Measurements from ENCODE around the gene ZNF763.
A peak's percentile ranks its signal among the peaks of the same experiment; 100 is the strongest.
"Not testable (repeated sequence)": the region's sequence is repeated elsewhere in the genome, so short reads cannot be mapped to it uniquely, and the experiment has no call there.

Gene ZNF763

DNA sequence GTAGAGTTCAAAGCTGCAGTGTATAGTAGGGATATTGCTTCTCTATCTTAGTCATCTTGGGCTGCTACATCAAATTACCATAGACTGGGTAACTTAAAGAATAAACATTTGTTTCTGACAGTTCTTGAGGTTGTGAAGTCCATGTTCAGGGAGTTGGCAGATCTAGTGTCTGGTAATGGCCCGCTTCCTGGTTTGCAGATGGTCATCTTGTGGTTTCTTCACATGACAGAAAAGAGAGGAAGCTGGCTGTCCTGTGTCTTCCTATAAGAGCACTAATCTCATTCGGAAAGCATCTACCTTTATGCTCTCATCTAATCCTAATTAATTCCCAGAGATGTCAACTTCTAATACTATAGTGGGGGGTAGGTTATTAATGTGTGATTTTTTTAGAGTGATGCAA lies 6.2 kb downstream of the ZNF763 start:
- no peak for DNase-seq (ENCODE audit: low read depth in 2 of 2)

DNA sequence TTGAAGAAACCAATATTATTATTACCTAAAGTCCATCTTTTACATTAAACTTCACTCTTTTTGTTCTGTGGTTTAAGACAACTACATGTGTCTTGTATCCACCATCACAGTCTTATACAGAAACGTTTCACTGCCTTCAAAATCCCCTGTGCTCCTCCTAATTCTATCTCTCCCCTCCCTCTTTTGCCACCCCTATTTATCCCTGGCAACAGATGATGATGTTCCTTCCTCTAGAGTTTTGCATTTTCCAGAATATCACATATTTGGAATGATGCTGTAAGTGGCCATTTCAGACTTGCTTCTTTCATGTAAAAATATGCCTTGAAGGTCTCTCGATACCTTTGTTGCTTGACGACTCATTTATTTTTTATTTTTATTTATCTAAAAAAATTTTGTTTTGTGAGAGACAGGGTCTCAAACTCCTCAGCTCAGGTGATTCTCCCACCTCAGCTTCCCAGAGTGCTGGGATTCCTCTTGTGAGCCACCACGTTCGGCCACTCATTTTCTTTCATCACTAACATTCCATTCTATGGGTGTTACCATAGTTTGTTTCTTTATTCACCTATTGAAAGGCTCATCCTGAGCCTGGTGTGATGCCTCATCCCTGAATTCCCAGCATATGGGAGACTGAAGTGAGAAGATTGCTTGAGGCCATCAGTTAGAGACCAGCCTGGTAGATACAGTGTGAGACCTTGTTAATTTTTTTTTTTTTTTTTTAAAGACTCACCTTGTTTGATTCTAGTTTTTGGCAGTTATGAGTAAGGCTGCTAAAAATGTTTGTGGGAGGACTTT lies 8.4 kb downstream of the ZNF763 start:
- no peak for DNase-seq (ENCODE audit: low read depth in 2 of 2)

DNA sequence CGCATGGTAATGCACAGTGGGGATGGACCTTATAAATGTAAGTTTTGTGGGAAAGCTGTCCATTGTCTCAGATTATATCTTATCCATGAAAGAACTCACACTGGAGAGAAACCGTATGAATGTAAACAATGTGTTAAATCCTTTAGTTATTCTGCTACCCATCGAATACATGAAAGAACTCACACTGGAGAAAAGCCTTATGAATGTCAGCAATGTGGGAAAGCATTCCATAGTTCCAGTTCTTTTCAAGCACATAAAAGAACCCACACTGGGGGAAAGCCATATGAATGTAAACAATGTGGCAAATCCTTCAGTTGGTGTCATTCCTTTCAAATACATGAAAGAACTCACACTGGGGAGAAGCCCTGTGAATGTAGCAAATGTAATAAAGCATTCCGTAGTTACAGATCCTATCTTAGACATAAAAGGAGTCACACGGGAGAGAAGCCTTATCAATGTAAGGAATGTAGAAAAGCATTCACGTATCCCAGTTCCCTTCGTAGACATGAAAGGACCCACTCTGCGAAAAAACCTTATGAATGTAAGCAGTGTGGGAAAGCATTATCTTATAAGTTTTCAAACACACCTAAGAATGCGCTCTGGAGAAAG lies 13.8 kb downstream of the ZNF763 start:
- no peak for DNase-seq (ENCODE audit: low read depth in 2 of 2)

DNA sequence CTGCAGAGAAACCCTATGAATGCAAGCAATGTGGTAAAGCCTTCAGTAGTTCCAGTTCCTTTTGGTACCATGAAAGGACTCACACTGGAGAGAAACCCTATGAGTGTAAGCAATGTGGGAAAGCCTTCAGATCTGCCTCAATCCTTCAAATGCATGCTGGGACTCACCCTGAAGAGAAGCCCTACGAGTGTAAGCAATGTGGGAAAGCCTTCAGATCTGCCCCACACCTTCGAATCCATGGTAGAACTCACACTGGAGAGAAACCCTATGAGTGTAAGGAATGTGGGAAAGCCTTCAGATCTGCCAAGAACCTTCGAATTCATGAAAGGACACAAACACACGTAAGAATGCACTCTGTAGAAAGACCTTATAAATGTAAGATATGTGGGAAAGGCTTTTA lies 14.7 kb downstream of the ZNF763 start:
- DNase-seq (ENCODE audit: low read depth in 2 of 2): no peak

DNA sequence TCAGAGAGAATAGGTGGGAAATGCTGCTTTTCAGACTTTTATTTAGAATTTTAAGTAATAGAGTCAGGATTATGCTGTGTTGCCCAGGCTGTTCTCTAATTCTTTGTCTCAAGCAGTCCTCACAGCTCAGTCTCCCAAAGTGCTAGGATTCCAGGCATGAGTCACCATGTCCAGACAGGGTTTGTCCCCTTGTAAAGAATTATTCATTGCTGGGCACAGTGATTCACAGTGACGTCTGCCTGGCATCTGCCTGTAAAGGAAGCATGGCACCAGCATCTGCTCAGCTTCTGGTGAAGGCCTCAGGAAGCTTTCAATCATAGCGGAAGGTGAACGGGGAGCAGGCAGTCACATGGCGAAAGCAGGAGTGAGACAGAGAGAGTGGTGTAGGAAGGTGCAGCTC lies 17.7 kb downstream of the ZNF763 start:
- DNase-seq (ENCODE audit: low read depth in 2 of 2): no peak

DNA sequence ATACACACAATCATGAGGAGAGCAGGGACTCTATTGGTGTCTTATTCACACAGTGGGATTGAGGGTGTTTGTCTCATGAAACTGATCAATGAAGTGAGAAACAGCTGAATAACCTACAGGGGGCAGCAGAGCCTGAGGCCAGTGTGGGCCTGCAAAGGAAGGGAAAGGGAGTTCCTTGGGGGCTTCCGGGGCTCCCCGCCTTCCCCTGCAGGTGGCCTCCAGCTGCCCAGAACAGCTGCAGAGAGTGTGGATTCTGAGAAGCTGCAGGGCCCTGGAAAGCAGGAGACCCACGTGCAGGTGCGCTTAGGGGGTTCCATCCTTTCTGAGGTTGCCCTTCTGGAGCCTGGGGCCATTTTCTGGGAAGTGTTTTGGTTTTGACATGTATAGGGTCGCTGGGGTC lies 20.1 kb downstream of the ZNF763 start:
- no peak for DNase-seq (ENCODE audit: low read depth in 2 of 2)

DNA sequence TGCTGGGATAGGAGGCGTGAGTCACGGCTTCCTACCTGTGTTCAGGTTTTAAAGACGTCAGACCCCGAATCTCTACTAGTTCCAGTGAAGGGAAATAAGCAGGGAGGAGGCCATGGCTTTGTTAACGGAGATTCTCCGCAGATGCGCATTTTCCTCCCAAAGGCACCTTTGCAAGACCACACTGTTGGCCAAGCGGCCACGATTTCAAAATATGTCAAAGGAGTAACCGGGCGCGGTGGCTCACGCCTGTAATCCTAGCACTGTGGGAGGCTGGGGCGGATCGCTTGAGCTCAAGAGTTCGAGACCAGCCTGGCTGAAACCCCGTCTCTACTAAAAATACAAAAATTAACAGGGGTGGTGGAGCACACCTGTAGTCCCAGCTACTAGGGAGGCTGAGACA lies 21.9 kb downstream of the ZNF763 start:
- DNase-seq (ENCODE audit: low read depth in 2 of 2): no peak

DNA sequence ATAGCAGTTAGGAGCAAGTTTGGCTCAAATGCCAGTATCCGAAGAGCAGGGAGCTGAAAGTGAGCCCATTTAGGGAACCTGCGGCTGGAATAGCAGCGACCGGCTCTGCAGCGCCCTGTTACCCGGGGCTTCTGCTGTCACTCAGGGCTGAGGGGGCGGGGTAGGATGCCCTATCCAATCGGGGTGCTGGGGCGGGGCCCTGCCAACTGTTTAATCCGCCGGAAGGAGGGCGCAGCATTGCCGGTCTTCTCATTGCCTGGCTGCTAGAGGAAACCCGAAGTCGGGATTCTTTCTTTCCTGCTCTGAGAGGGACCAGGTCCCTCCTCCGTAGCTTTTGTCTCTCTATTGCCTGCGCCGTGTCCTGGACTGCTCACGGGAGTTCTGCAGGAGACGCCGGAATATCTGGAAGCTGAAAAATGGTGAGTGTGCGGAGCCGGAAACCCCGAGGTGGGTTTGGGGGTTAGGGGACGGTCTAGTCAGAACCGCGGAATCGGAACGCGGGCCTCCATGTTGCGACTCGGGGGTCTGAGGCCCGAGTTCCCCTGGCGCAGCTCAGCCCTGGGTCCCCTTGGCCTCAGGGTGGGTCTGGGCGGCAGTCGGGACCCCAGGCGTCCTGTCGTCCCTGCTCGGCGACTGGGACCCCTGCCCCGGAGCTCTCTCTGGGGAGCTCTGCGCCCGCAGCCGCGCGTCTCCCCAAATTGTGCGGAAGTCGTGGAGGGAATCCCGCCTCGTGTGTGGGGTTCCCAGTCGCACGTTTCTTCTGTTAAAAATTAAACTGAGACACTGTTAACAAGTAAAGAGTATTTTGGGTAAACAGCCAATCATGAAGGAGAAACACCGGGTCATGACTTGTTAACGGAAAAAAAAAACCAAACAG lies 22.8 kb downstream of the ZNF763 start:
- DNase-seq (ENCODE audit: low read depth in 2 of 2): peak; percentile 92 to 93

DNA sequence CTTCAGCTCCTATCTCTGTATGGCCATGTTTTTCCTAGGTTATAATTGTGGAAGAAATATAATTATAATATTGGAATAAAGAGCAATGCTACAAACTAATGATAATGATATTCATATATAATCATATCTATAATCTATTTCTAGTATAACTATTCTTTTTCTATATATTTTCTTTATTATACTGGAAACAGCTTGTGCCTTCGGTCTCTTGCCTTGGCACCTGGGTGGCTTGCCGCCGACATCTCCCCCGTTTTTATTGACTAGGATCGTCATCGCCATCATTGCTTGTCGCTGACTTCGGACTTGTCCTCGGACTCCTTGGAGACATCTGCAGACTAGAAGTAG lies 24.2 kb downstream of the ZNF763 start:
- no peak for DNase-seq (ENCODE audit: low read depth in 2 of 2)

DNA sequence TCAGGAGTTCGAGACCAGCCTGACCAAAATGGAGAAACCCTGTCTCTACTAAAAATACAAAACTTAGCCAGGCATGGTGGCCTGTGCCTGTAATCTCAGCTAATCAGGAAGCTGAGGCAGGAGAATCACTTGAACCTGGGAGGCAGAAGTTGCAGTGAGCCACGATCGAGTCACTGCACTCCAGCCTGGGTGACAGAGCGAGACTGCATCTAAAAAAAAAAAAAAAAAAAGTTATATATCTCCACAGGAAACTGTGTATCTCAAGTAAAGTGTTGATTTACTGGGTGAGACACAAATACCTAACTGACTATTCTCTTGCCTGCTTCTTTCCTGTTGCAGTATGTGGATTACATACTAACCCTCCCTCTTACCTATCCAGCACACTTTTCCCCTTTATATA lies 27.1 kb downstream of the ZNF763 start:
- not testable (repeated sequence) for DNase-seq (ENCODE audit: low read depth in 2 of 2)

DNA sequence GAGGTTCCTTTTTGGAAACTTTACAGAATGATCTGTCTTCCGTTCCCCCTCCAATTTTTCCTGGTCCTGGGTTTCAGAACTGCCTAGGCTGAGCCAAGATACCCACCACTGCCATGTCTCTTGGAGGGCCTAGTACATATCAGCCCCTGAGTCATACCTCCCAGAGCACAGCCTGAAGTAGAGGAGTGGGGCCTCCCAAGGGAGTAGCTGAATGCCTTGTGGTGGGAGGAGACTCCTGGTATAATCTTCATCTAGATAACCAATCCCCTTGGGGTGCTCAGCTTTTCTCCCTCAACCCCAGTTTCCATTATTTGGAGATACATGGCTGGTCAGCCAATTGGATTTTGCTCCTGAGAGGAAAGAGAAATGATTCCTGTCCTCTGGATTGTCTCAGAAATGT lies 30.3 kb downstream of the ZNF763 start:
- no peak for DNase-seq (ENCODE audit: low read depth in 2 of 2)

DNA sequence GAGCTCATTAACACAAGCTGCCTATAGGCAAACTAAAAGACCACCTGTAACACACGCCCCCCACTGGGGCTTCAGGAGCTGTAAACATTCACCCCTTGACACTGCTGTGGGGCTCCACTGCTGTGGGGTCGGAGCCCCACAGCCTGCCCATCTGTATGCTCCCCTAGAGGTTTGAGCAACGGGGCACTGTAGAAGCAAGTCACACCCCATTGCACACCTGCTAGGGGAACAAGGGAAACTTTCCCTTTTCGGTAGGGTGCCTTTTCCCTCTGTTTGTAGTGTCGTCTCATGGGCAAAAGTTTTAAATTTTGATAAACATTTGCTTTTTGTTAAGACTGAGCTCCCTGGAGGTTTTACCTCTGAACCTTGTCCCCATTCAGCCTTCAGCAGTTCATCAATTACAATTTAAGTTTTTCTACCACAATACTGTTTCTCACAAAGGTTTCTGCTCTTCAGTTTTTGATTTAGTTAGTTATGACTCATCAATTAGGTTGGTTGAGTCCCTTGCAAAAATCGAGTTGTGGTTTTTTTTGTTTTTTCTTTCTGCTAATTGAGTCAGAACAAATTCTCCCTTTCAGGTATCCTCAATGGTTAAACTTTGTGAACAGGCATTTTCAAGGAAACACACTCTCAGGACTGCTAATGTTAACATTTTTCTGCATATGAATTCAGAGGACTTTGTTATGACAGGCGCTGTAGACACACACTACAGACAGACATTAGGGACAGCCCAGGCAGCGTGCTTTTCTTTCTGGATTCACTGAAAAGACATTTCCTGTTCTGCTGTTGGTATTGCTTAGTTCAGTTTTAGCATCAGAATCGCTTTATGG lies 35.5 kb downstream of the ZNF763 start:
- no peak for DNase-seq (ENCODE audit: low read depth in 2 of 2)

DNA sequence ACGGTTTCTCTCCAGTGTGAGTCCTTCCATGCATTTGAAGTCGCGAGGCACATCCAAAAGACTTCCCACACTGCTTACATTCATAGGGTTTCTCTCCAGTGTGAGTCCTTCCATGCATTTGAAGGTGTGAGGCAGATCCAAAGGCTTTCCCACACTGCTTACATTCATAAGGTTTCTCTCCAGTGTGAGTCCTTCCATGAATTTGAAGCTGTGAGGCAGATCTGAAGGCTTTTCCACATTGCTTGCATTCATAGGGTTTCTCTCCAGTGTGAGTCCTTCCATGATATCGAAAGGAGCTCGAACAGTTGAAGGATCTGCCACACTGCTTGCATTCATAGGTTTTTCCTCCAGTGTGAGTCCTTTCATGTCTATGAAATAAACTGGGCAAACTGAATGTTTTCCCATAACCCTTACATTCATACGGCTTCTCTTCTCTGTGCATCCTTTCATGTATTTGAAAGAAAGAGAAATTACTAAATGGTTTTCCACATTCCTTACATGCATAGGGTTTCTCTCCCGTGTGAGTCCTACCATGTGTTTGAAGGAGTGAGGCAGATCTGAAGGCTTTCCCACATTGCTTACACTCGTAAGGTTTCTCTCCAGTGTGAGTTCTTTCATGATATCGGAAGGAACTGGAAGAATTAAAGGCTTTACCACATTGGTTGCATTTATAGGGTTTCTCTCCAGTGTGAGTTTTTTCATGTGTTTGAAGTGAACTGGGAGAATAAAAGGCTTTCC lies 50.3 kb downstream of the ZNF763 start:
- no peak for DNase-seq (ENCODE audit: low read depth in 2 of 2)

DNA sequence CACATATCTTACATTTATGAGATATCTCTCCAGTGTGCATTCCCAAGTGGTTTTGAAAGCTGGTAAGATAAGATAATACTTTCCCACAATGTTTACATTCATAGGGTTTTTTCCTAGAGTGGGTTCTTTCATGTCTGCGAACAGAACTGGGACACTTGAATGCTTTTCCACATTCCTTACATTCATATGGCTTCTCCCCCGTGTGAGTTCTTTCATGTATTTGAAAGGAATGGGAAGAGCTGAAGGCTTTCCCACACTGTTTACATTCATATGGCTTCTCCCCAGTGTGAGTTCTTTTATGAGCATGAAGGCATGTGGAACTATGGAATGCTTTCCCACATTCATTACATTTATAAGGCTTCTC lies 50.9 kb downstream of the ZNF763 start:
- no peak for DNase-seq (ENCODE audit: low read depth in 2 of 2)

All from stimulated activated CD8-positive, alpha-beta memory T cell treated with anti-CD3 and anti-CD28 coated beads, Interleukin-2, amount 100 ng/mL, for 48 hours (primary cell).